Loucy (cell line): Measurements from ENCODE around the gene KCNH2.

ENCODE experiments used
- H2AFZ ChIP-seq: fragments of 200-600 bp; sonication (generic); 2 replicates; pipeline ENCODE4 v1.6.0; 2016; ENCODE audit warnings: antibody characterized with exemption, mild to moderate bottlenecking, low read length, moderate library complexity
- H3F3A ChIP-seq: fragments of 200-600 bp; 2 replicates; pipeline ENCODE4 v1.6.0; 2016; ENCODE audit warnings: antibody characterized with exemption, low read depth, mild to moderate bottlenecking
- H3K27me3 ChIP-seq: fragments of 200-600 bp; sonication (generic); 2 replicates; pipeline ENCODE4 v1.6.1; 2014; ENCODE audit warnings: low read length, mild to moderate bottlenecking; ENCODE audit not compliant: insufficient read depth, poor library complexity, severe bottlenecking
- H3K36me3 ChIP-seq: fragments of 200-600 bp; sonication (generic); 2 replicates; pipeline ENCODE4 v1.6.1; 2016; ENCODE audit warnings: low read length; ENCODE audit not compliant: insufficient read depth
- H3K4me1 ChIP-seq: fragments of 200-600 bp; sonication (generic); 2 replicates; pipeline ENCODE4 v1.5.1; 2014; ENCODE audit warnings: low read length, mild to moderate bottlenecking; ENCODE audit not compliant: insufficient read depth, poor library complexity, severe bottlenecking
- H3K4me2 ChIP-seq: fragments of 200-600 bp; sonication (generic); 2 replicates; pipeline ENCODE4 v1.6.0; 2014; ENCODE audit warnings: antibody characterized with exemption, low read length, low read depth, mild to moderate bottlenecking; ENCODE audit not compliant: poor library complexity, severe bottlenecking
- H3K4me3 ChIP-seq: fragments of 200-600 bp; sonication (generic); 2 replicates; pipeline ENCODE4 v1.5.1; 2014; ENCODE audit warnings: low read length, mild to moderate bottlenecking, mixed read lengths; ENCODE audit not compliant: poor library complexity, severe bottlenecking
- H3K79me2 ChIP-seq: fragments of 200-600 bp; sonication (generic); 2 replicates; pipeline ENCODE4 v1.6.1; 2014; ENCODE audit warnings: low read length; ENCODE audit not compliant: insufficient read depth
- H3K9ac ChIP-seq: fragments of 200-600 bp; sonication (generic); 2 replicates; pipeline ENCODE4 v1.6.0; 2014; ENCODE audit warnings: mild to moderate bottlenecking, low read depth, low read length, moderate library complexity; ENCODE audit not compliant: poor library complexity, severe bottlenecking
- H3K9me2 ChIP-seq: fragments of 200-600 bp; sonication (generic); replicated peaks from 2 replicates; pipeline ENCODE4 v1.6.1; 2016; ENCODE audit warnings: low read depth, low read length, mixed read lengths
- H3K9me3 ChIP-seq: fragments of 200-600 bp; sonication (generic); 2 replicates; pipeline ENCODE4 v1.6.1; 2014; ENCODE audit warnings: mild to moderate bottlenecking, antibody characterized with exemption, low read length, low read depth; ENCODE audit not compliant: insufficient read depth
- H4K20me1 ChIP-seq: fragments of 200-600 bp; sonication (generic); 2 replicates; pipeline ENCODE4 v1.6.0; 2014; ENCODE audit warnings: antibody characterized with exemption, low read length, mild to moderate bottlenecking; ENCODE audit not compliant: insufficient read depth, poor library complexity, severe bottlenecking
- CTCF ChIP-seq: fragments of 200-600 bp; sonication (generic); conservative IDR thresholded peaks from 2 replicates; pipeline ENCODE4 v1.5.1; 2014; ENCODE audit warnings: mild to moderate bottlenecking, antibody characterized with exemption, low read length
- EZH2phosphoT487 ChIP-seq: fragments of 200-600 bp; IDR thresholded peaks from 2 replicates; pipeline ENCODE4 v1.6.1; 2018; ENCODE audit warnings: antibody characterized with exemption, mild to moderate bottlenecking, moderate library complexity, borderline replicate concordance

KCNH2 gene

GRCh38 chr7:151010307-151011096, 32.4 kb upstream of the KCNH2 start:
- H3K9me3 ChIP-seq: no peaks in the 10 kb centered on the region
- H3K9me2 ChIP-seq: no peaks in the 10 kb centered on the region
- H4K20me1 ChIP-seq: no peaks in the 10 kb centered on the region
- no peak overlapping the region for H2AFZ ChIP-seq
- H3K4me3 ChIP-seq: no peak overlapping the region
- H3K9ac ChIP-seq: no peak overlapping the region
- TF ChIP-seq EZH2phosphoT487 (no peak), CTCF (no peak)
- no peaks in the 10 kb centered on the region for H3F3A ChIP-seq
- H3K4me2 ChIP-seq: no peak overlapping the region
- no peaks in the 10 kb centered on the region for H3K36me3 ChIP-seq
- H3K27me3 ChIP-seq: no peaks in the 10 kb centered on the region
- peaks cover 46% of the 10 kb centered on the region for H3K4me1 ChIP-seq
- H3K79me2 ChIP-seq: no peaks in the 10 kb centered on the region

- Histone ChIP-seq H3K9me3 (no peaks in the 10 kb centered on the region), H3F3A (no peaks in the 10 kb centered on the region), H4K20me1 (no peaks in the 10 kb centered on the region), H3K36me3 (no peaks in the 10 kb centered on the region), H3K9me2 (no peaks in the 10 kb centered on the region), H3K4me3 (no peak overlapping the region), H3K79me2 (no peaks in the 10 kb centered on the region), H3K4me2 (no peak overlapping the region), H3K27me3 (no peaks in the 10 kb centered on the region), H2AFZ (no peak overlapping the region), H3K9ac (no peak overlapping the region), H3K4me1 (peaks cover 46% of the 10 kb centered on the region)
- TF ChIP-seq EZH2phosphoT487: no peak
- no peak for TF ChIP-seq CTCF
Measured at GRCh38 chr7:151010037-151010306, 31.9 kb upstream of the KCNH2 start.

- H3K4me3 ChIP-seq: no peak overlapping the region
- H3K4me2 ChIP-seq: no peak overlapping the region
Measured at GRCh38 chr7:151009327-151010036, 31.4 kb upstream of the KCNH2 start.

More at GRCh38 chr7:151009327-151010036, 31.4 kb upstream of the KCNH2 start:
- H3K9me2 ChIP-seq: no peaks in the 10 kb centered on the region
- H3K4me1 ChIP-seq: peaks cover 41% of the 10 kb centered on the region
- no peak for TF ChIP-seq CTCF
- TF ChIP-seq EZH2phosphoT487: no peak
- no peak overlapping the region for H2AFZ ChIP-seq
- peak overlapping the region; percentile 65 for H3K9ac ChIP-seq
- no peaks in the 10 kb centered on the region for H3K79me2 ChIP-seq
- H3K9me3 ChIP-seq: no peaks in the 10 kb centered on the region
- no peaks in the 10 kb centered on the region for H3K27me3 ChIP-seq
- no peaks in the 10 kb centered on the region for H3K36me3 ChIP-seq
- no peaks in the 10 kb centered on the region for H4K20me1 ChIP-seq
- H3F3A ChIP-seq: no peaks in the 10 kb centered on the region
